GM18505 (cell line): Measurements from ENCODE around the gene UCN2.

Source experiments
- ATAC-seq: cut with Tn5 transposase; IDR thresholded peaks from one replicate; pipeline ENCODE4 v1.9.1; 2021; ENCODE audit not compliant: unreplicated experiment
- POLR2A ChIP-seq: IDR thresholded peaks from 4 replicates; pipeline ENCODE4 v1.6.1; 2011; ENCODE audit warnings: borderline replicate concordance; ENCODE audit not compliant: insufficient read depth, insufficient read length; ENCODE audit errors: extremely low read depth

The UCN2 gene

GRCh38 chr3:48563382-48563918 is at the start of gene UCN2:
Gene UCN2, minus strand, starts transcription at chr3:48563781. Its CDS starts 657 bp downstream, at chr3:48563124.
- ATAC-seq = no peak
- no peak for TF ChIP-seq POLR2A

- no peak for TF ChIP-seq POLR2A
- no peak for ATAC-seq
These were observed 48.7 kb upstream of the UCN2 start for GRCh38 chr3:48612309-48612708.

- ATAC-seq = peak; percentile 93
- TF ChIP-seq POLR2A = peak; percentile 94
These were observed 45.8 kb upstream of the UCN2 start, which contains the start of gene UQCRC1 for GRCh38 chr3:48609088-48610005. Gene UQCRC1, minus strand, starts transcription at chr3:48609646. Its CDS starts 26 bp downstream, at chr3:48609620.

GRCh38 chr3:48607519-48607918 is 43.9 kb upstream of the UCN2 start:
- TF ChIP-seq POLR2A = no peak
- ATAC-seq = no peak

GRCh38 chr3:48601622-48601994 is 38.0 kb upstream of the UCN2 start:
- ATAC-seq = no peak
- no peak for TF ChIP-seq POLR2A

GRCh38 chr3:48600711-48601621 is 37.4 kb upstream of the UCN2 start:
- no peak for TF ChIP-seq POLR2A
- no peak for ATAC-seq

GRCh38 chr3:48599509-48600285 is 36.1 kb upstream of the UCN2 start:
- no peak for ATAC-seq
- no peak for TF ChIP-seq POLR2A

- no peak for ATAC-seq
- TF ChIP-seq POLR2A = no peak
These were observed 35.5 kb upstream of the UCN2 start for GRCh38 chr3:48599077-48599501.

GRCh38 chr3:48598323-48599076 is 34.9 kb upstream of the UCN2 start:
- ATAC-seq = no peak
- no peak for TF ChIP-seq POLR2A

- no peak for TF ChIP-seq POLR2A
- ATAC-seq = no peak
These were observed 33.8 kb upstream of the UCN2 start for GRCh38 chr3:48597408-48597800.

GRCh38 chr3:48596676-48597407 is 33.3 kb upstream of the UCN2 start:
- ATAC-seq = no peak
- TF ChIP-seq POLR2A = no peak
